HFFc6 (cell line): ENCODE data around the gene GPR15. TPM values are rescaled to one million over a fixed set of nuclear protein-coding genes. Genes with fewer than 3 reads are reported as not detected.

Experiments
- DNase-seq: peaks from one replicate; pipeline ENCODE4 v3.0.0-alpha.2; 2018
- H3K27ac Mint-ChIP-seq: 2 replicates; pipeline ENCODE4 v1.8.0; 2020; ENCODE audit warnings: mild to moderate bottlenecking, mixed read lengths
- H3K27me3 Mint-ChIP-seq: 2 replicates; pipeline ENCODE4 v1.8.0; 2021; ENCODE audit warnings: mild to moderate bottlenecking, moderate library complexity, mixed read lengths; ENCODE audit not compliant: insufficient read depth
- H3K36me3 Mint-ChIP-seq: 2 replicates; pipeline ENCODE4 v1.8.0; 2021; ENCODE audit warnings: low read depth, mixed read lengths
- H3K4me1 Mint-ChIP-seq: 2 replicates; pipeline ENCODE4 v1.8.0; 2020; ENCODE audit warnings: low read depth, mixed read lengths
- H3K4me3 Mint-ChIP-seq: 2 replicates; pipeline ENCODE4 v1.8.0; 2020; ENCODE audit warnings: mild to moderate bottlenecking, moderate library complexity, mixed read lengths
- H3K9me3 Mint-ChIP-seq: 2 replicates; pipeline ENCODE4 v1.8.0; 2020; ENCODE audit warnings: mild to moderate bottlenecking, mixed read lengths
- CTCF ChIP-seq: fragments of 200-600 bp; sonication (generic); IDR thresholded peaks from 2 replicates; pipeline ENCODE4 v1.5.0; 2021; ENCODE audit warnings: antibody characterized with exemption, mild to moderate bottlenecking
- total RNA-seq, 6 experiments: library from RNA; stranded (reverse); fragmentation: NEBNext Ultra II Directional; extraction: Animal tissue kit (Norgen Biotek cat#: 25700); gene quantifications; 2 replicates in 1 of 6; 3 replicates in 5 of 6; pipeline ENCODE4 v1.2.3, GENCODE V29; 2021

The GPR15 gene
- total RNA-seq, 6 experiments from 2014 or later, result not detected

- no peak for DNase-seq
- Mint-ChIP-seq H3K36me3 (no peaks in the 10 kb centered on the region), H3K27me3 (peaks cover 16% of the 10 kb centered on the region), H3K27ac (no peak overlapping the region), H3K4me3 (no peak overlapping the region), H3K4me1 (no peaks in the 10 kb centered on the region), H3K9me3 (no peaks in the 10 kb centered on the region)
- no peak for TF ChIP-seq CTCF
Measured at GRCh38 chr3:98534734-98535133, 3.0 kb downstream of the GPR15 start.

- H3K27me3 Mint-ChIP-seq, result peaks cover 16% of the 10 kb centered on the region
- H3K27ac Mint-ChIP-seq, result no peak overlapping the region
- H3K4me1 Mint-ChIP-seq, result no peaks in the 10 kb centered on the region
- DNase-seq, result no peak
- no peaks in the 10 kb centered on the region for H3K36me3 Mint-ChIP-seq
- H3K9me3 Mint-ChIP-seq, result no peaks in the 10 kb centered on the region
- no peak overlapping the region for H3K4me3 Mint-ChIP-seq
- TF ChIP-seq CTCF, result no peak
Measured at GRCh38 chr3:98536456-98537017, 4.8 kb downstream of the GPR15 start.

GRCh38 chr3:98540346-98540745 lies 8.6 kb downstream of the GPR15 start:
- Mint-ChIP-seq H3K9me3 (no peaks in the 10 kb centered on the region), H3K4me1 (no peaks in the 10 kb centered on the region), H3K36me3 (no peaks in the 10 kb centered on the region), H3K27ac (no peak overlapping the region), H3K4me3 (no peak overlapping the region), H3K27me3 (no peaks in the 10 kb centered on the region; the same call in 1 of the 2 replicates)
- no peak for TF ChIP-seq CTCF
- DNase-seq, result no peak

GRCh38 chr3:98541695-98542094 lies 9.9 kb downstream of the GPR15 start:
- H3K27me3 Mint-ChIP-seq, result peaks cover 3% of the 10 kb centered on the region; the same call in 1 of the 2 replicates
- DNase-seq, result no peak
- H3K9me3 Mint-ChIP-seq, result no peaks in the 10 kb centered on the region
- no peak for TF ChIP-seq CTCF
- H3K36me3 Mint-ChIP-seq, result no peaks in the 10 kb centered on the region
- no peak overlapping the region for H3K4me3 Mint-ChIP-seq
- H3K4me1 Mint-ChIP-seq, result no peaks in the 10 kb centered on the region
- no peak overlapping the region for H3K27ac Mint-ChIP-seq

- Mint-ChIP-seq H3K4me3 (no peak overlapping the region), H3K27me3 (peaks cover 3% of the 10 kb centered on the region; the same call in 1 of the 2 replicates), H3K36me3 (no peaks in the 10 kb centered on the region), H3K4me1 (no peaks in the 10 kb centered on the region), H3K9me3 (no peaks in the 10 kb centered on the region), H3K27ac (no peak overlapping the region)
- DNase-seq, result no peak
- no peak for TF ChIP-seq CTCF
Measured at GRCh38 chr3:98542623-98543022, 10.8 kb downstream of the GPR15 start.

GRCh38 chr3:98545940-98546339 lies 14.2 kb downstream of the GPR15 start:
- no peak overlapping the region for H3K27ac Mint-ChIP-seq
- H3K27me3 Mint-ChIP-seq, result peaks cover 17% of the 10 kb centered on the region
- no peak overlapping the region for H3K4me3 Mint-ChIP-seq
- TF ChIP-seq CTCF, result no peak
- no peaks in the 10 kb centered on the region for H3K4me1 Mint-ChIP-seq
- no peak for DNase-seq
- H3K9me3 Mint-ChIP-seq, result no peaks in the 10 kb centered on the region
- no peaks in the 10 kb centered on the region for H3K36me3 Mint-ChIP-seq
